Measurements from ENCODE around the gene SMAD3. TPM values are rescaled to one million over a fixed set of nuclear protein-coding genes. Genes with fewer than 3 reads are reported as not detected.

Gene SMAD3
- total RNA-seq, 1 donor from 2014 or later = 12.5 TPM

DNA sequence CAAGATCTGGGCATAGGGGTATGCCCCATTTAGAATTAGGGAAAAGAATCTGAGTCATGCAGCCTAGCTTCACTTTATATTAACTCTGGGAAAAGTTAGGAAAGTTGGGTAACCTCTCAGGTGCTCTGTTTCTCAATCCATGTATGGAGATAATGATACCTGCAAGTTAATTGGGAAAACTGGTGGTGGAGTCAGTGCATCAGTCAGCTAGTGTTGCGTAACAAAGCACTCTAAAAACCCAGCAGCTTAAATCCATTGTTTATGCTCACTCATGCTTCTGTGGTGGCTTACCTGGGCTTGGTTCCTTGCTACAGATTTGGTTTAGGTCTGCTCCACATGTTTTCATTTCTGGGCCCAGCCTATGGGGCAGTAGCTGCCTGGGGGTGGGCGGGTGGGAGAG is 91.0 kb downstream of the SMAD3 start:
- Mint-ChIP-seq H3K9me3 (no peaks in the 10 kb centered on the region), H3K27me3 (ENCODE audit: insufficient read depth, low read depth) (peaks cover 2% of the 10 kb centered on the region), H3K4me1 (peaks cover 17% of the 10 kb centered on the region), H3K36me3 (peaks cover 25% of the 10 kb centered on the region), H3K27ac (no peak overlapping the region), H3K4me3 (no peak overlapping the region)
- H3F3A ChIP-seq (ENCODE audit: low read depth) = peaks cover 5% of the 10 kb centered on the region
- no peak for DNase-seq (ENCODE audit: low spot score)
- no peak overlapping the region for H3K4me2 ChIP-seq
- no peaks in the 10 kb centered on the region for H3K36me3 ChIP-seq
- no peak for TF ChIP-seq EZH2 (IDR thresholded peaks at IDR 0.05)
- no peak for TF ChIP-seq EZH2phosphoT487 (IDR thresholded peaks at IDR 0.05)
- TF ChIP-seq, protein P1, sequence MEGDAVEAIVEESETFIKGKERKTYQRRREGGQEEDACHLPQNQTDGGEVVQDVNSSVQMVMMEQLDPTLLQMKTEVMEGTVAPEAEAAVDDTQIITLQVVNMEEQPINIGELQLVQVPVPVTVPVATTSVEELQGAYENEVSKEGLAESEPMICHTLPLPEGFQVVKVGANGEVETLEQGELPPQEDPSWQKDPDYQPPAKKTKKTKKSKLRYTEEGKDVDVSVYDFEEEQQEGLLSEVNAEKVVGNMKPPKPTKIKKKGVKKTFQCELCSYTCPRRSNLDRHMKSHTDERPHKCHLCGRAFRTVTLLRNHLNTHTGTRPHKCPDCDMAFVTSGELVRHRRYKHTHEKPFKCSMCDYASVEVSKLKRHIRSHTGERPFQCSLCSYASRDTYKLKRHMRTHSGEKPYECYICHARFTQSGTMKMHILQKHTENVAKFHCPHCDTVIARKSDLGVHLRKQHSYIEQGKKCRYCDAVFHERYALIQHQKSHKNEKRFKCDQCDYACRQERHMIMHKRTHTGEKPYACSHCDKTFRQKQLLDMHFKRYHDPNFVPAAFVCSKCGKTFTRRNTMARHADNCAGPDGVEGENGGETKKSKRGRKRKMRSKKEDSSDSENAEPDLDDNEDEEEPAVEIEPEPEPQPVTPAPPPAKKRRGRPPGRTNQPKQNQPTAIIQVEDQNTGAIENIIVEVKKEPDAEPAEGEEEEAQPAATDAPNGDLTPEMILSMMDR (IDR thresholded peaks at IDR 0.05) = no peak
- H4K20me1 ChIP-seq (ENCODE audit: low read depth) = peaks cover 15% of the 10 kb centered on the region
- H2AFZ ChIP-seq (replicated peaks) = no peak overlapping the region
- H3K27ac ChIP-seq = no peak overlapping the region
- peaks cover 17% of the 10 kb centered on the region for H3K79me2 ChIP-seq (ENCODE audit: low read depth)
- no peak overlapping the region for H3K4me3 ChIP-seq
- no peak overlapping the region for H3K9ac ChIP-seq
- no peaks in the 10 kb centered on the region for H3K4me1 ChIP-seq
- H3K9me3 ChIP-seq (ENCODE audit: low read depth) = no peaks in the 10 kb centered on the region
- no peaks in the 10 kb centered on the region for H3K27me3 ChIP-seq

DNA sequence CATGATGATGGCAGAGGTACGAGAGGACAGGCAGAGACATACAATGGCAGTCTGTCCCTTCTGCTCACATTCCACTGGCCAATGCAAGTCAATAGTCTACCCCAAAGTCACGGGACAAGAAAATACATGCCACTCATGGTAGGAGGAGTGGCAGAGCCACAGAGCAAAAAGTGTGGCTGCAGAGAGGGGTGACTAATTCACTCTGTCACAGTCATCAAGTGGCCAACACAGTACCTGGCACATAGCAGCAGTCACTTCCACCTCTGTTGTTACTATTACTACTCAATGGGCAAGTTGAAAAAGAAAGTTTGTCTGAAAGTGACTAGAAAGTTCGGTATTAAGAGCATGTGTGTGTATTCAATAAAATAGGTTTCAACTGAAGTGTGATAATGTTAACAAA is 91.4 kb downstream of the SMAD3 start:
- H3K79me2 ChIP-seq (ENCODE audit: low read depth) = peaks cover 17% of the 10 kb centered on the region

DNA sequence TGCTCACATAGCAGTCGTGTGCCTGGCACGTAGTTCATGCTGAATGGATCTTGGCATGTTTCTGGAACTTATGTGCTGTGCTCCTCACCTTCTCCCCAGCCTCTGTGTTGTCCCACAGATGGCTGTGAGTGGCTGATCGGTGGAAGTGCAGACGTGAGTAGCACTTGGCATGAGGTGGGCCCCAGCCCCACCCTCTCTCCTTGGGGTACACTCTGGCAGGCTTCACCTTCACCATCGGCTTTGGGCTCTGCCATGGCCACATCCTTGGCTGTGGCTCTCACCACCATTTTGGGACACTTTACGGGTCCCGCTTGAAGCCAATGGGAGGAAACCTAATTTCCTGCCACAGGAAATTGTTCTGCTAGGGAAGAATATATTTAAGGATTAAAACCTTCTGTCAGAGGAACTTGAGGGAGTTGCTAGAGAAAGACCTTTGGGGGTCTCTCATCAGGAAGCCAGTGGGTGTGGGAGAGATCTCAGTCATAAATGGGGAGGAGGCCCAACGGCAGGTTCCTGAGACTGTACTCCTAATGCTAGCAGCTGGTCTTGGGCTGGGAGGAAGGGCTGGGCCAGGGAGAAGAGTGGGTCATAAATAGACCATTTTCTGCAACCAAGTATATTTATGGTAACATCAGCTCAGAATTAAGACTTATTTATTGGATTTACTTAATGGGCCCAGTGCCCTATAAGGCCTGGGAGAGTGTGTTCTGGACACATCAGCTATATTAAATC is 92.3 kb downstream of the SMAD3 start:
- Histone ChIP-seq H3K9ac (no peak overlapping the region), H2AFZ (replicated peaks) (no peak overlapping the region), H4K20me1 (ENCODE audit: low read depth) (peaks cover 9% of the 10 kb centered on the region), H3K27me3 (no peaks in the 10 kb centered on the region), H3K27ac (no peak overlapping the region), H3K4me2 (no peak overlapping the region), H3K79me2 (ENCODE audit: low read depth) (peaks cover 11% of the 10 kb centered on the region), H3K4me1 (peaks cover 4% of the 10 kb centered on the region), H3K36me3 (no peaks in the 10 kb centered on the region), H3K9me3 (ENCODE audit: low read depth) (no peaks in the 10 kb centered on the region), H3K4me3 (no peak overlapping the region), H3F3A (ENCODE audit: low read depth) (no peaks in the 10 kb centered on the region)
- peaks cover 23% of the 10 kb centered on the region for H3K36me3 Mint-ChIP-seq
- DNase-seq (ENCODE audit: low spot score) = no peak
- TF ChIP-seq, protein P1 (IDR thresholded peaks at IDR 0.05) = no peak
- TF ChIP-seq EZH2phosphoT487 (IDR thresholded peaks at IDR 0.05) (no peak), EZH2 (IDR thresholded peaks at IDR 0.05) (no peak)
- no peaks in the 10 kb centered on the region for H3K9me3 Mint-ChIP-seq
- peaks cover 2% of the 10 kb centered on the region for H3K27me3 Mint-ChIP-seq (ENCODE audit: insufficient read depth, low read depth)
- H3K4me3 Mint-ChIP-seq = no peak overlapping the region
- H3K4me1 Mint-ChIP-seq = peaks cover 16% of the 10 kb centered on the region
- no peak overlapping the region for H3K27ac Mint-ChIP-seq

More for the DNA sequence above, 91.4 kb downstream of the SMAD3 start:
- Mint-ChIP-seq H3K4me1 (peaks cover 20% of the 10 kb centered on the region), H3K4me3 (no peak overlapping the region), H3K36me3 (peaks cover 25% of the 10 kb centered on the region), H3K27me3 (ENCODE audit: insufficient read depth, low read depth) (peaks cover 2% of the 10 kb centered on the region), H3K27ac (no peak overlapping the region), H3K9me3 (no peaks in the 10 kb centered on the region)
- H3K4me1 ChIP-seq = peaks cover 4% of the 10 kb centered on the region
- no peak overlapping the region for H3K4me2 ChIP-seq
- no peak overlapping the region for H3K4me3 ChIP-seq
- no peak overlapping the region for H2AFZ ChIP-seq (replicated peaks)
- peaks cover 5% of the 10 kb centered on the region for H3F3A ChIP-seq (ENCODE audit: low read depth)
- no peak overlapping the region for H3K27ac ChIP-seq
- no peaks in the 10 kb centered on the region for H3K9me3 ChIP-seq (ENCODE audit: low read depth)
- TF ChIP-seq EZH2 (IDR thresholded peaks at IDR 0.05) (no peak), EZH2phosphoT487 (IDR thresholded peaks at IDR 0.05) (no peak)
- TF ChIP-seq, protein P1 (IDR thresholded peaks at IDR 0.05) = no peak
- no peaks in the 10 kb centered on the region for H3K27me3 ChIP-seq
- no peak overlapping the region for H3K9ac ChIP-seq
- no peaks in the 10 kb centered on the region for H3K36me3 ChIP-seq
- no peak for DNase-seq (ENCODE audit: low spot score)
- H4K20me1 ChIP-seq (ENCODE audit: low read depth) = peaks cover 15% of the 10 kb centered on the region
